NCI-H128 (cell line): ENCODE results near the gene SLC25A42.

Experiments used
- DNase-seq: peaks from one replicate; lab custom pipeline; 2025; ENCODE audit not compliant: unreplicated experiment; lab: John Stamatoyannopoulos, UW

The SLC25A42 gene

GRCh38 chr19:19050731-19051130 is 13.1 kb upstream of the SLC25A42 start:
- no peak for DNase-seq

DNA sequence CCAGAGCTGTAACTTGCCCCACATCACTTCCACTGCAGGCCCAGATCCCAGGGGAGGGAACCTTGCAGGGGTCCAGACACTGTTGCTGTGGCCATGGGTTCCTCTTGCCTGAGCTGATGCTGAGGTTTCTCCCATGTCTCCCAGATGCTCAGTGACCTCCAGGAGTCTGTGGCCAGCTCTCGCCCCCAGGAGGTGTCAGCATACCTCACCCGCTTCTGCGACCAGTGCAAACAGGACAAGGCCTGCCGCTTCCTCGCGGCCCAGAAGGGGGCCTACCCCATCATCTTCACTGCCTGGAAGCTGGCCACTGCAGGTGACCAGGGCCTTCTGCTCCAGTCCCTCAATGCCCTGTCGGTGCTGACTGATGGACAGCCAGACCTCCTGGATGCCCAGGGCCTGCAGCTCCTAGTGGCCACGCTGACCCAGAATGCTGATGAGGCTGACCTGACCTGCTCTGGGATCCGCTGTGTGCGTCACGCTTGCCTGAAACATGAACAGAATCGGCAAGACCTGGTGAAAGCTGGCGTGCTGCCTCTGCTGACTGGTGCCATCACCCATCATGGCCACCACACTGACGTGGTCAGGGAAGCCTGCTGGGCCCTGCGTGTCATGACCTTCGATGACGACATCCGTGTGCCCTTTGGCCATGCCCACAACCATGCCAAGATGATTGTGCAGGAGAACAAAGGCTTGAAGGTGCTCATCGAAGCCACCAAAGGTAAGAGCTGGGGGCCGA is 12.1 kb upstream of the SLC25A42 start:
- DNase-seq, result no peak

DNA sequence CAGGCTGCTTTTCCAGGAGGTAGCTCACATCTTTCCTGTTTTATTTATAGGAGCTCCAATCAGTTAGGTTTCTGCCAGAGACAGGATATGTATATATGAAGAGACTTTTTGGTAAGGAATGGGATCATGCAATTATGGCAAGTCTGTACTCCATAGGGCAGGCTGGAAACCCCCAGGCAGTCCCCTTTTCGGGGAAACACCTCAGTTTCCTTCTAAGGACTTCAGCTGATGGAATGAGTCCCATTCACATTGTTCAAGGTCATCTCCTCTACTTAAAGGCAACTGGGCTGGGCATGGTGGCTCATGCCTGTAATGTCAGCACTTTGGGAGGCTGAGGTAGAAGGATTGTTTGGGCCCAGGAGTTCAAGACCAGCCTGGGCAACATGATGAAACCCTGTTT is 10.9 kb upstream of the SLC25A42 start:
- DNase-seq, result no peak

- DNase-seq, result no peak
Observed at GRCh38 chr19:19053508-19054314, 10.1 kb upstream of the SLC25A42 start.

DNA sequence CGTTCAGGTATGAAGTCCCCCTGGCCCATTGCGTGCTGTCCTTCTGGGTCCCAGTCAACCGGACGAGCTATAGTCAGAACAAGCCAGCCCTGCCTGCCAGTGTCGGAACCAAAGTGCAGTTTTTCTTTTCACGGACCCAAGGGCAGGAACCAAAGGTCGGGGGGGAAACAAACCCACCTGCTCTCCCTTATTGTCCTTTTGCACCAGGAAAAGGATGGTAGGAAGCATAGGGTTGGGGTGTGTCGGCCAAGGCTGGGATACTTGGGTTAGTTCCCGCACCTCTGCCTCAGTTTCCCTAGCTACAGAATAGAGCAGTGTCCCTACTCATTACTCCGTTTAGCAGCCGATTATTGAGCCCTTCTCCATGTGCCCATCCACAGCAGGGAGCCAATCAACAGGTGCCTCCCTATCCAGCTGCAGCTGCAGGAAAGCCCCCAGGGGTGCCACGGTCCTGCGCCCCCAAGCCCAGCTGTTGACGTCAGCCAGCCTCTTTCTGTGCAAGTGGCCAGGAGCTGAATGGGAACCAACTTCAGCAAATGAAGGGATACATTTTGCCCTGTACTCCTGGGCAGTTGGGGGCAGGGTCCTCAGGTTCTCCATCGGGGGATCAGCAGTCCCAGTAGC is 9.4 kb upstream of the SLC25A42 start:
- no peak for DNase-seq

DNA sequence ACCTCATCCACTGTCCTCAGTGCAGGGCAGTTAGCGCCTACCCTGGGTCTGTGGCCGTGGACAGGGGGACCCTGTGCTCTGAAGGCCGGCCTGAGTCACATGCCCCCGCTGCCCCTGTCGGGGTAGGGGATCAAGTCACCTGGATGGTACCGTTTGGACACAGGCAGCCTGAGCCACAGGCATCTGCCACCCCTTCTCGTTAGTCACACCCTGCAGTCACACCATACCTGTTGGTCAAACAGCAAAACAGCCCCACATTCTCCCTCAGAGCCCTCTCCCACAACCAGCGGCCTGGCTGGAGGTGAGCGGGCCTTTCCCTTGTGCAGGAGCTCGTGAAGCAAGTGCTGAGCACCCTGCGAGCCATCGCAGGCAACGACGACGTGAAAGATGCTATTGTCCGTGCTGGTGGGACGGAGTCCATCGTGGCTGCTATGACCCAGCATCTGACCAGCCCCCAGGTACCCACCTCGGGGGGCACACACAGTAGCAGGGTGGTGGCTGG is 8.8 kb upstream of the SLC25A42 start:
- DNase-seq, result no peak

GRCh38 chr19:19055701-19056100 is 8.1 kb upstream of the SLC25A42 start:
- DNase-seq, result no peak

- DNase-seq, result no peak
Observed at GRCh38 chr19:19056636-19057275, 7.0 kb upstream of the SLC25A42 start.

DNA sequence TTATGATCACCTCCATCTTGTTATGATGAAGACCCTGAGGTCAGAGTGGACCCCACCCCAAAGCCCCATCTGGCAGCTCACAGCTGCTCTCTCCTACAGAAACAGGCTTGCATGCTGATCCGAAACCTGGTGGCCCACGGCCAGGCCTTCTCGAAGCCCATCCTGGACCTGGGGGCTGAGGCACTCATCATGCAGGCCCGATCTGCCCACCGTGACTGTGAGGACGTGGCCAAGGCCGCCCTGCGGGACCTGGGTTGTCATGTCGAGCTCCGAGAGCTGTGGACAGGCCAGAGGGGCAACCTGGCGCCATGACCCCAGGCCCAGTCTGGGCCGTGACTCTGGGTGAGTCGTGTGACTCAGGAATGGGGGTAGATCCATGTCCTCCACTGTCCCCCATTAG is 6.5 kb upstream of the SLC25A42 start:
- DNase-seq, result no peak

DNA sequence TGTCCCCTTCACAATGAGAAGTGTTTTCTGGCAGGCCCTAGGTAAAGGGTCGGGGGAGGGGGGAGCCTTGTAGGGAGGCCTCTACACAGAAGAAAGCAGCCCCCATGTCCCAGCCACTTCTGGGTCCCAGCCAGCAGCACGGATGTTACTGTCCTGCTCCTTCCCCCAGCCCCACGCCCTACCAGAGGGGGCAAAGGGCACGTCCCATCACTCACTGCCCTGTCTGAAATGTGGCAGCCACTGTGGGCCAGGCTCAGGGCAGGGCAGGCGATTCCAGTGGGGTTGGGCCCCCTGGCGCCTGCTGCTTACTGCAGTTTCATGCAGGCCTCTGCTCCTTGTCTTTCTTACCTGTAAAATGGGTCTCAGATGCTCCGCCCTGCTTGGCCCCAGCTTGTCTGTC is 6.1 kb upstream of the SLC25A42 start:
- no peak for DNase-seq

- DNase-seq, result no peak
Observed at GRCh38 chr19:19059018-19059836, 4.6 kb upstream of the SLC25A42 start.

DNA sequence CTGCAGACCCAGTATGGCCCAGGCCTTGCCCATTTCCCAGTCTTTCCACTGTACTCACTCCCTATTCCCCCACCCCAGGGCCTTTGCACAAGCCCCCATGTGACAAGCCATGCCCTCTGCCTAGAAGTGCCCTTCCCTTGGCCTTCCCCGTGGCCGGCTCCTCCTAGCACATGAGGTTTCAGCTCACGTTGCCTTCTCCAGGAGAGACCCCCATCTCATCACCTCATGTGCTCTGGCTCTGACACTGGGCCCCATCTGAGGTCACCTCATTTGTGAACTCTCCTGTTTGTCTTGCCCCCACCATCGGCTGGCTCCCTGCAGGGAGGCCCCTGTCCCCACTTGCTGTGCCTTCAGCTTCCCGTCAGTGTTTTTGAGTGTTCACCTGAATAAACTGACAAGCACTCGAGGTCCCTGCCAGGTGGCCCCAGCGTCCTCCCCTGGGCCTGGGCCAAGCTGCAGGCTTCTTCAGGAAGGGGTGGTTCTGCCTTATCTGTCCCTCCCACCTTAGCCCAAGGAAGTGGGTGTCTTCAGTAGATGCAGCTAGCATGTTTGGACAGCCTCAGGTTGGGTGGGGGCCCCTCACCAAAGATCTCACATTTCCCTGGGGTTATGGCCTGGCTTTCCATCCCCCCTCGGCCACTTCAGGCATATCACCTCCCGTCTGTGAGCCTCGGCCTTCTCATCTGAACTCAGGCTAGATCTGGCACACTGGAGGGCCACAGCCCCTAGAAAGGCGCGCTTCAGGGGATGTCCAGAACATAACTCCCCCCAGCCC is 3.8 kb upstream of the SLC25A42 start:
- no peak for DNase-seq

DNA sequence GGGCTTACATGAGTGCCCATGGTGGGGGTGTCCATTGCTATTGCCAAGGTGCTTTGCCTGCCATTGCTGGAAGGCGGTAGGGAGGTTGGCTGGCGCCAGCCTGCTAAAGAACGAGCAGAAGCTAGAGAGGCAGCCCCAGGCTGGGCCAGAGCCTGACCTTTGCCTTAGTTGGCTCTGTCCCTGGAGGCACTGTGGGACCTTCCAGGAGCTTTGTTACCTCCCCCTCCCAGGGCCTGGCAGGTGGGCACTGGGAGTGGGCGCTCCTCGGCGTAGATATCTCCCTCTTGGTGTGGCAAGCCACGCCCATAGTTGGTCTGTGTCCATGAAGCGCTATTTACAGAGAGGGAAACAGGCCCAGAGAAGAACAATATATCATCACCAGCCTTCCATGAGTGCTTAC is 2.3 kb upstream of the SLC25A42 start:
- no peak for DNase-seq

DNA sequence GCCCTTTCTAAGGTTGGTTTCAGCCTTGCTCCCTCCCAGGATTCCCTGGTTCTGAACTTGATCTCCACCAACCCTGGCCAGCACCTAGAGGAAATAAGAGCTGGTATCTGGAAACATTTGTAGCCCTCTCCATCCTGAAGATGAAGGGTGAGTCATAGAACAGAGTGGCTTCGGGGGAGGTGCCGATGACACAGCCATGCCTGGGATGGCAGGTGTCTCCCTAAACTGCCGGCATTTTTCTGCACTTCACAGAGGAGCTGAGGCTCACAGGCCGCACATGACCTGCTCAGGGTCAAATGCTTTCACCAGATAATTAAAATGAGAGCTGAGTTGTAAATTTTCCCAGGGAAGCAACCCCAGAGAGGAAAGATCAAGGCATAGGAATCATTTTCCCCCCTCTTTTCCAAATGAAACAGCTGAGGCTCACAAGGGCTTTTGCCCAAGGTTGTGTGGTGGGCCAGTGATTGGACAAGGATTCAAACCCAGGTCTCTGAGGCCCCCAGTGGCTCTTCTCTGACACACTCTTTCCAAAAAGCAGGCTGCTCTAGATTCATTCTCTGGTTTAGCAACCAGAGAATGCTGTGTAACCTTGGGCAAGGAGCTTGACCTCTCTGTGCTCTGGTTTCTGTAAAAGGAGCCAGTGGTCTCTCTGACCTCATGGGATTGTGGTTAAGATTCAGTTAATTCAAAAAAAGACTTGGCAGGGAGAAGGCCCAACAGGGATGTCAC is 1.2 kb upstream of the SLC25A42 start:
- no peak for DNase-seq

- no peak for DNase-seq
Observed at GRCh38 chr19:19064098-19064722, 416 bp downstream of the SLC25A42 start.

DNA sequence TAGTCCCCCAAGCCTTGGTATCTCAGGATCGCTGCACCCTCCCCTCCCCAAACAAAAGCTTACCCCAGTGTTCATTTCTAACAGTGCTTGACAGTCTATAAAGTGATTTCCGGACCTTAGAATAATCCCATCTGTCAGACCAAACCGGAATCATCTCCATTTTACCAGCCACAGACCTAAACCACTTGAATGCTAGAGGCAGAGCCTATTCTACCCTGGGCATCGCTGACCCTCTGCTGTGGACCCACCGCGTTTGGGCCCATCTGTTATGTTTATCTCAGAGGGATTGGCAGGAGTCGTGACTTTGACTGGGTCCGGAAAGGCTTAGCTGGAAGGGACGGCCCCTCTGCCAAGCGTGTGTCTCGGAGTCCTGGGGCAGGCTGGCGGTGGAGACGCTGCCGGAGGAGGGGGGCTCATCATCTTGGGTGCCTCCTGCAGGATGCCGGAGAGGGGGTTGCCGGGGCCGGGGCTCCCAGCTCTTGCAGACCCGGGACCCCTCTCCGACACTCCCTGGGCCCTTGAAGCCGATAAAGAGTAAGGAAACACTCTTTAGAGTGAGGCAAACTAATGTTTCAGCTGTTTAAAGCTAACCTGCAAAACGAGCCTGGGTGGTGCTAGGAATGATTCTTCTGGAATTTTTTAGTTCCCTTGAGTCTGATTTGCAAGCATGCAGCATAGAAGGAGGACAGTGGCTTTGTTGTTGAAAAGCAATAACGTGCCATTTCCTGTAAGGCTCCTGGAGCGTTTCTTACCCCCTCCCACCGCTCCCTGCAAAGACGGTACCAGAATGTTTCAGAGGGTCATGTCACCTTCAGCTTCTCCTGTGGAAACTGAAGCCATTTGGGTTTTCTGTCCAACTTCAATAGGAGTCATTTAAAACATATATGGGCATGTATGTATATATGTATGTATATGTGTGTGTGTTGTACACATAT is 1.3 kb downstream of the SLC25A42 start:
- no peak for DNase-seq

- no peak for DNase-seq
Observed at GRCh38 chr19:19067276-19068072, 3.7 kb downstream of the SLC25A42 start.
